ENCODE measurements around the gene SKI.
"Not testable (repeated sequence)": the region's sequence is repeated elsewhere in the genome, so short reads cannot be mapped to it uniquely, and the experiment has no call there.

SKI gene

DNA sequence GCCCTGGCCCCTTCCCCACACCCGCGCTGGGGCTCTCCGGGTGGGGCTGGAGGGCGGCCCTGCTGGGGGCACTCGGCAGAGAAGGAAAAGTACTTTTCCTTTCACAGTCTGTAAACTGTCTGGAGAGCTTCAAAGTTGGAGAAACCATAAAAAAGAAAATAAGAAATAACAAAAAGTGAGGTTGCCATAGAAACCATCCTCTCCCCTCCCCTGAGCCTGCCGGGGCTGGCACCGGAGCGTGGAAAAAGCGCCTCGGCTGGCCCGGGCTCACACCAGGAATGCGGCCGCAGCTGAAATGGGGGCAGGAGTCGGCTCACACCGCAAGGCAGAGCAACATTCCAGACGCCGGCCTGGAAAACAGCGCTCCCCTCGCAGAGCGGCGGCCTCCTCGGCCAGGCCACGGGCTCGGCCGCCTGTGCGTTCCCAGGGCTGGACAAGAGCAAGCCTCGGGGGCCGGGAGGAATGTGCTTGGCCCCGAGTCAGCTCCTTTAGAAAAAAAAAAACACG, 94.0 kb downstream of the SKI start:
- Histone ChIP-seq H3K36me3 (ENCODE audit: insufficient read depth, insufficient read length, low read length) (no peaks in the 10 kb centered on the region), H3K9ac (ENCODE audit: insufficient read length, low read depth) (no peak overlapping the region), H3K27me3 (ENCODE audit: insufficient read depth, insufficient read length) (peaks cover 22% of the 10 kb centered on the region), H3K4me3 (ENCODE audit: insufficient read length, low read depth) (no peak overlapping the region), H3K4me1 (ENCODE audit: insufficient read depth, insufficient read length) (peaks cover 18% of the 10 kb centered on the region), H3K9me3 (ENCODE audit: insufficient read depth, low read length) (no peaks in the 10 kb centered on the region)
- TF ChIP-seq YY1 (IDR thresholded peaks at IDR 0.05; ENCODE audit: insufficient read depth, insufficient read length) (no peak), ZNF274 (IDR thresholded peaks at IDR 0.05; ENCODE audit: low read depth, low read length) (no peak), SUZ12 (IDR thresholded peaks at IDR 0.05; ENCODE audit: extremely low read depth, insufficient read depth, insufficient read length) (no peak)
- no peak for DNase-seq (ENCODE audit: low read depth, low spot score)

DNA sequence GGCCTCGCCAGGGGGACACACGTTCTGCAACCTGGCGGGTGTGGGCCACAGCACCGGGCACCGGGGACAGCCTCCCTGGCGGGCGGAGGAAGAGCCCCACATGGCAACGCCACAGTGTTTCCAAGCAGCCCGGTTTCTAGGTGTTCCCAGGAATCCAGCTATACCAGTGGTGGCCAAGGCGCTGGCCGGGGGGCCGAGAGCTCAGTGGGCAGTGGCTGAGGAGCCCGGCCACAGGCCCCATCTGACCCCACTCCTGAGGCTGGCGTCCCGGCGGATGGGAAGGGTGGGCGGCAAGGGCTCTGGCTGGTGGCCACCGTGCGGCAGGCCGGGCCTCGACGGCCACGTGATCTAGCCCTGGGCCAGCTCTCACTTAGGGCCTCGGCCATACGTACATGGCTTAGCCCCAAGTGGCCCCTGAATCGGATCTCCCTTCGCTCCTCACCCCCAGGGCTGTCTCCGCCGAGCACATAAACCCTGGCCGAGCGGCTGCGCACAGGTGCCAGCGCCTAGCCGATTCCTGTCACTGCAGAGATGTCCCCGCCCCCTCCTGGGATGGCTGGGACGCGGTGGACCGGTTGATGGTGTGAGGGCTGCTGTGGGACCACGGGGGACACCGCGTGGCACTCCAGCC, 94.6 kb downstream of the SKI start:
- no peaks in the 10 kb centered on the region for H3K9me3 ChIP-seq (ENCODE audit: insufficient read depth, low read length)
- peaks cover 22% of the 10 kb centered on the region for H3K27me3 ChIP-seq (ENCODE audit: insufficient read depth, insufficient read length)
- H3K9ac ChIP-seq (ENCODE audit: insufficient read length, low read depth) = no peak overlapping the region
- H3K36me3 ChIP-seq (ENCODE audit: insufficient read depth, insufficient read length, low read length) = no peaks in the 10 kb centered on the region
- no peak for DNase-seq (ENCODE audit: low read depth, low spot score)
- TF ChIP-seq ZNF274 (IDR thresholded peaks at IDR 0.05; ENCODE audit: low read depth, low read length) = no peak
- no peak for TF ChIP-seq YY1 (IDR thresholded peaks at IDR 0.05; ENCODE audit: insufficient read depth, insufficient read length)
- no peak for TF ChIP-seq SUZ12 (IDR thresholded peaks at IDR 0.05; ENCODE audit: extremely low read depth, insufficient read depth, insufficient read length)
- H3K4me1 ChIP-seq (ENCODE audit: insufficient read depth, insufficient read length) = peaks cover 14% of the 10 kb centered on the region
- H3K4me3 ChIP-seq (ENCODE audit: insufficient read length, low read depth) = no peak overlapping the region

DNA sequence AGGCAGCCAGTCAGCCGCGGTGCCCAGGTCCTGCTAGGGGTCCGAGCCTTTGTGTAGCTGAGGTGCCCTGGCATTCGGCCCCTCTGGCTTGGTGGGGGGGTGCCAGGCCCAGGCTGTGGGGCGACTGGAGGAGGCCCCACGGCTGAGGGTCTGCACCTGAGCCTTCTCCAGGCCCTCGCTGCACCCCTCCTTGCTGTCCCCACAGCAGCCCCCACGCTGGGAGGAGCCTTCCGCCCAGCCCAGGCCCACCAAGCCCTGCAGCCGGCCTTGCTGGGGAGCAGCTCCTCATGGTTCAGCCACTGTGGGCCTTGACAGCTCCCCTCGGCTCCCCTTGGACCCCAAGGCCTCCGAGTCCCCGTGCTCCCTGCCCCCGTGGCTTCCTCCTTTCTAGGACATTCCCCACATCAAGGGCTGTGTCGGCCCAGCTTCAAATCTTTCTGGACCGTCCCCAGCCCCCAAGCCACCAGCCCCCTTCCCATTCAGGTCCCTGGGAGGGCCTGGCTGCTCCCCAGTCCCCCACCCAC, 95.4 kb downstream of the SKI start:
- DNase-seq (ENCODE audit: low read depth, low spot score) = no peak
- H3K9ac ChIP-seq (ENCODE audit: insufficient read length, low read depth) = no peak overlapping the region

DNA sequence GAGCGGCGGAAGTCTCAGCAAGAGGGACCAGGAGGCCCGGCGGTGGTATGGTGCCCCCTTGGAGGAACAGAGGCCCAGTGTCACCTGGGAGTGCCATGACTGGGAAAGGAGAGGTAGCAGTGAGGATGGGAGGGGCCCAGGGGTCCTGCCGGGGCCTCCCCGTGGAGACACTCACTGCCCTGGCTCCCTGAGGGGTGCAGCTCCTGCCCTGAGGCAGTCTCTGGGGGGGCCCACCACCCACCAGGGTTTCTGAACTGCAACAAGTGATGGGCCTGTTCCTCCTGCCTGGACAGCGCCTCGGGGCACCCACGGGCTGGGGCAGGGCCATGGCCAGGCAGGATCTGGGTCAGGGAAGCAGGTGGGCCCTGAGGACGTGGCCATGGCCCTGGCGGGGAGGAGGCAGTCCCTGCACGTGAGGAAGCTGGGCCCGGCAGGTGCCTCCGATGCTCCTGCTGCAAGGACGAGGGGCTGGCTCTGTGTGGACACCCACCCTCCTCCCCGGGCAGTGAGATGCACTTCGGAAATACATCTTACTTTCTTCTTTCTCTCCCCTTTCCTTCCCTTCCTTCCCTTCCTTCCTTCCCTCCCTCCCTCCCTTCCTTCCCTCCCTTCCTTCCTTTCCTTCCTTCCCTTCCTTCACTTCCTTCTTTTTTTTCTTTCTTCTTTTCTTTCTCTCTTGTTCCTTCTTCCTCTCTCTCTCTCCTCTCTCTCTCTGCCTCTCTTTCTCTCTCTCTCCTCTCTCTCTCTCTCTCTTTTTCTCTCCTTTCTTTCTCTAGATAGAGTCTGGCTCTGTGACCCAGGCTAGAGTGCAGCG, 96.6 kb downstream of the SKI start:
- TF ChIP-seq ZNF274 (IDR thresholded peaks at IDR 0.05; ENCODE audit: low read depth, low read length) = no peak
- no peak for TF ChIP-seq SUZ12 (IDR thresholded peaks at IDR 0.05; ENCODE audit: extremely low read depth, insufficient read depth, insufficient read length)
- TF ChIP-seq YY1 (IDR thresholded peaks at IDR 0.05; ENCODE audit: insufficient read depth, insufficient read length) = no peak
- H3K4me1 ChIP-seq (ENCODE audit: insufficient read depth, insufficient read length) = peaks cover 11% of the 10 kb centered on the region
- H3K4me3 ChIP-seq (ENCODE audit: insufficient read length, low read depth) = no peak overlapping the region

More for the DNA sequence above, 95.4 kb downstream of the SKI start:
- H3K4me3 ChIP-seq (ENCODE audit: insufficient read length, low read depth) = no peak overlapping the region
- no peaks in the 10 kb centered on the region for H3K36me3 ChIP-seq (ENCODE audit: insufficient read depth, insufficient read length, low read length)
- TF ChIP-seq YY1 (IDR thresholded peaks at IDR 0.05; ENCODE audit: insufficient read depth, insufficient read length) = no peak
- TF ChIP-seq SUZ12 (IDR thresholded peaks at IDR 0.05; ENCODE audit: extremely low read depth, insufficient read depth, insufficient read length) = no peak
- no peak for TF ChIP-seq ZNF274 (IDR thresholded peaks at IDR 0.05; ENCODE audit: low read depth, low read length)
- H3K4me1 ChIP-seq (ENCODE audit: insufficient read depth, insufficient read length) = peaks cover 13% of the 10 kb centered on the region
- peaks cover 22% of the 10 kb centered on the region for H3K27me3 ChIP-seq (ENCODE audit: insufficient read depth, insufficient read length)
- H3K9me3 ChIP-seq (ENCODE audit: insufficient read depth, low read length) = no peaks in the 10 kb centered on the region

DNA sequence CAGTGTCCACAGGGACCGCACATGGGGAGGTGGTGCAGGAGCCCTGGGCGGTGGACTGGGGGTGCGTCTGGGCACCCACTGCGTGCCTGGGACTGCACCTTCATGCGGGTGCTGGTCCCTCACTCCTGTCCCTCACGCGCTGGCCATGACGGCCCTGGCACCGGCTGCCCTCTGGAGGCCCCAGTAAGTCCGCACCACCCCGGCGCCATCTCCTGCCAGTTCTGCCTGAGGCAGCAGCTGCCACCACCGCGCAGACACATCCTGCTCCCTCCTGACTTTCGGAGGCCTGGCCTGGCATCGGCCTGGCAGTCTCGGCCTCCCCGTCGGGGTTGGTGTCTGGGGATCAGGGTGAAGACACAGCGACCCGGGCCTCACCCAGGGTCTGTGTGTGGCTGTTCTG, 98.4 kb downstream of the SKI start:
- Histone ChIP-seq H3K4me3 (ENCODE audit: insufficient read length, low read depth) (no peak overlapping the region), H3K9ac (ENCODE audit: insufficient read length, low read depth) (no peak overlapping the region), H3K27me3 (ENCODE audit: insufficient read depth, insufficient read length) (peaks cover 22% of the 10 kb centered on the region), H3K36me3 (ENCODE audit: insufficient read depth, insufficient read length, low read length) (no peaks in the 10 kb centered on the region), H3K4me1 (ENCODE audit: insufficient read depth, insufficient read length) (peaks cover 7% of the 10 kb centered on the region), H3K9me3 (ENCODE audit: insufficient read depth, low read length) (no peaks in the 10 kb centered on the region)
- TF ChIP-seq SUZ12 (IDR thresholded peaks at IDR 0.05; ENCODE audit: extremely low read depth, insufficient read depth, insufficient read length) (no peak), ZNF274 (IDR thresholded peaks at IDR 0.05; ENCODE audit: low read depth, low read length) (no peak)
- no peak for DNase-seq (ENCODE audit: low read depth, low spot score)

More for the DNA sequence above, 96.6 kb downstream of the SKI start:
- H3K9ac ChIP-seq (ENCODE audit: insufficient read length, low read depth) = no peak overlapping the region
- no peaks in the 10 kb centered on the region for H3K9me3 ChIP-seq (ENCODE audit: insufficient read depth, low read length)
- no peaks in the 10 kb centered on the region for H3K36me3 ChIP-seq (ENCODE audit: insufficient read depth, insufficient read length, low read length)
- DNase-seq (ENCODE audit: low read depth, low spot score) = no peak
- peaks cover 22% of the 10 kb centered on the region for H3K27me3 ChIP-seq (ENCODE audit: insufficient read depth, insufficient read length)

DNA sequence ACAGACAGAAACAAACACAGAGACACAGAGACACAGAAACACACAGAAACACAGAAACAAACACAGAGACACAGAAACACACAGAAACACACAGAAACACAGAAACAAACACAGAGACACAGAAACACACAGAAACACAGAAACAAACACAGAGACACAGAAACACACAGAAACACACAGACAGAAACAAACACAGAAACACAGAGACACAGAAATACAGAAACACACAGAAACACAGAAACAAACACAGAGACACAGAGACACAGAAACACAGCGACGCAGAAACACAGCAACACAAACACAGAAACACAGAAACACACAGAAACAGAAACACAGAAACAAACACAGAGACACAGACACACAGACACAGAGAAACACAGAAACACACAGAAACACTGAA, 99.0 kb downstream of the SKI start:
- not testable (repeated sequence) for H3K9me3 ChIP-seq (ENCODE audit: insufficient read depth, low read length); H3K36me3 ChIP-seq (ENCODE audit: insufficient read depth, insufficient read length, low read length); H3K9ac ChIP-seq (ENCODE audit: insufficient read length, low read depth); DNase-seq (ENCODE audit: low read depth, low spot score); H3K4me1 ChIP-seq (ENCODE audit: insufficient read depth, insufficient read length); H3K4me3 ChIP-seq (ENCODE audit: insufficient read length, low read depth)
- peaks cover 22% of the 10 kb centered on the region for H3K27me3 ChIP-seq (ENCODE audit: insufficient read depth, insufficient read length)

DNA sequence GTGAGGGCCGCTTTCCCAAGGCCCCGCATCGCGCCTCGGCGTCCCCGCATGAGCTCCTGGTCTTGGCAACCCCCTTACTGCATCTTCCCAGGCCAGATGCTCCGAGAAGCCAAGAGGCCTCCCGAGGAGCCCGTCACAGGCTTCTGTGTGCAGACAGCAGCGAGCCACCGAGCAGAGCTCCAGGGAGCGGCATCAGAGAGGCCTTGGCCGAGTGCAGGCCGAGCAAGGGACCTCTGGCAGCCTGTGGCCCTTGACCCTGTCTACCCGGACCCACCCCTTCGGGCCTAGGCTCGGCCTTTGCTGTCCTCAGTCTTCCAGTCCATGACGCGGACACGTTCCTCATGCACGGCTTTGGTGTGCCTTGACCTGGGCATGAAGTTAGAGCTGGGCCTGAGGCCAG, 99.7 kb downstream of the SKI start:
- Histone ChIP-seq H3K27me3 (ENCODE audit: insufficient read depth, insufficient read length) (peaks cover 22% of the 10 kb centered on the region), H3K4me1 (ENCODE audit: insufficient read depth, insufficient read length) (peaks cover 3% of the 10 kb centered on the region), H3K9ac (ENCODE audit: insufficient read length, low read depth) (no peak overlapping the region)

More for the DNA sequence above, 99.7 kb downstream of the SKI start:
- no peak for DNase-seq (ENCODE audit: low read depth, low spot score)
- H3K4me3 ChIP-seq (ENCODE audit: insufficient read length, low read depth) = no peak overlapping the region
- H3K9me3 ChIP-seq (ENCODE audit: insufficient read depth, low read length) = no peaks in the 10 kb centered on the region
- TF ChIP-seq YY1 (IDR thresholded peaks at IDR 0.05; ENCODE audit: insufficient read depth, insufficient read length) = no peak
- no peak for TF ChIP-seq SUZ12 (IDR thresholded peaks at IDR 0.05; ENCODE audit: extremely low read depth, insufficient read depth, insufficient read length)
- TF ChIP-seq ZNF274 (IDR thresholded peaks at IDR 0.05; ENCODE audit: low read depth, low read length) = no peak
- H3K36me3 ChIP-seq (ENCODE audit: insufficient read depth, insufficient read length, low read length) = no peaks in the 10 kb centered on the region
